Superior temporal gyrus (tissue), 1 donor: ENCODE results near the gene LYZL1.
"Not testable (repeated sequence)": the region's sequence is repeated elsewhere in the genome, so short reads cannot be mapped to it uniquely, and the experiment has no call there.

Source experiments
- DNase-seq: peaks from one replicate; pipeline ENCODE4 v3.0.0-alpha.2; 2016; ENCODE audit errors: extremely low spot score

The LYZL1 gene

GRCh38 chr10:29288906-29289305 is at the start of gene LYZL1:
Gene LYZL1, plus strand, starts transcription at chr10:29289070. Its CDS starts 2,798 bp downstream, at chr10:29291868.
- DNase-seq = not testable (repeated sequence)

- DNase-seq = no peak
Measured at GRCh38 chr10:29239569-29240472, 49.0 kb upstream of the LYZL1 start.

- DNase-seq = no peak
Measured at GRCh38 chr10:29240986-29241660, 47.7 kb upstream of the LYZL1 start.

DNA sequence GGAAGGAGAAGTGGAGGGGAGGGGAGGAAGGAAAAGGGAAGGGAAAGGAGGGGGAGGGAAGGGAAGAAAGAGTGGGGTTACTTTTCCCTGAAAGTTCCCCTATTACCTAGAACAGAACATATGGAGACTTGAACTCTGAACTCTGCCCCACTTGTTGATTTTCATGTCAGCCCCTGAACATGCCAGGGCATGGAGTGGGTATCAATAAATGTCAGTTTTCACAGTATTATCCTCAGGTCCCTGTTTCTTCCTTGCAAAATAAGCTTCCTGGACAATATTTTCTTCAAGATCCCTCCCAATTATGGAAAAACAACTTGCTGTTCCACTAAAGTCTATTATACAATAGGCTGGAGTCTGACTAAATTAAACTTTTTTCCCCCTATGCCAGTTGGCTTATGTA is 46.9 kb upstream of the LYZL1 start:
- DNase-seq = no peak

- DNase-seq = no peak
Measured at GRCh38 chr10:29243066-29243465, 45.8 kb upstream of the LYZL1 start.

DNA sequence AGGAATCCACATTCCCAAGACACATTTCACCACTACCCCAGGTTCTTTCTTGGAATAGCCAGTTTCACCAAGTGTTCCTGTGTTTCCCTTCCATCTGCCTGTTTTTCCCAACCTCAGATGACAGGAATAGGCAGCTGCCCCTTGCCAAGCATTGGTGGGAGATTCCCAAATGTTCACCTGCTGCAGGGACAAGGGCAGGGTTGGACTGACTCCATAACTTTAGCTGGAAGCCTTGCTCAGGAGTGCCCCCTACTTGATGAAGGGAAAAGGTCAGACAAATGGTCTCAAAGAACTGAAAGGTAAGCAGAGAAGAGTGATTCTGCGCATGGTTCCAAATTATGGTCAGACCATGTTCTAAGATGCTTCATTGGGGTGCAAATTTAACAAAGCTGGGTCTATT is 45.1 kb upstream of the LYZL1 start:
- DNase-seq = no peak

GRCh38 chr10:29244978-29245377 is 43.9 kb upstream of the LYZL1 start:
- DNase-seq = no peak

GRCh38 chr10:29245476-29245875 is 43.4 kb upstream of the LYZL1 start:
- peak; percentile 83 for DNase-seq

DNA sequence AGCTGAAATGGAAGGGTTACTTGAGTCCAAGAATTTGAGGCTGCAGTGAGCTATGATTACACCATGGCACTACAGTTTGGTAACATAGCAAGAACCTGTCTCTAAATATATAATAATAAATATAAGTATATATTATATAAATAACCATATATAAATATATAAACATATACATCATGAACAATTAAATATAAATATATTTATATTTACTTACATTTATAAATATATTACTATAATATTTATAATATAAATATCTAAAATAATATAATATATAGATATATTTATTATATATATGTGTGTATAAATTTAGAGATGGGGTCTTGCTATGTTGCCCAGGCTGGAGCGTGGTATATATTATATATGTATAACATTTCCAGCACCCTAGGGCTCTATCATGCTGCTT is 42.4 kb upstream of the LYZL1 start:
- no peak for DNase-seq

GRCh38 chr10:29248158-29248557 is 40.7 kb upstream of the LYZL1 start:
- no peak for DNase-seq

DNA sequence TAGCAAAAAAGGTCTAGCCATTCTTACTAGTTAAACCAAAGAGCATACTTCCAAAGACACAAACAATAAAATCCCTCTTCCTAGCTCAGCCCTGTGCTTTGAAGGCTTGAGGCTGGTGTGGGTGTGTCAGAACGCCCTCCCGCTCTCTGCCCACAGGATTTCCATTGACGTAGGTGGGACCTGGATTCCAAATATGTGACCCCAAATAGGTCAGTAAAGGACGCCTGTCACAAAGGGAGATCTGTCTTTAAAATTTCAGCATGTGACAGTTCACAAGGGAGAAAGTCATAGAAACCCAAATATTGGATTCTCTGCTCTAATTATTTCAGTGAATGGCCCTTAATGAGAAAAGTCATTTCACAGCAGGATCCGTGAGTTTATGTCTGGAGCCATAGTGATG is 39.9 kb upstream of the LYZL1 start:
- no peak for DNase-seq

DNA sequence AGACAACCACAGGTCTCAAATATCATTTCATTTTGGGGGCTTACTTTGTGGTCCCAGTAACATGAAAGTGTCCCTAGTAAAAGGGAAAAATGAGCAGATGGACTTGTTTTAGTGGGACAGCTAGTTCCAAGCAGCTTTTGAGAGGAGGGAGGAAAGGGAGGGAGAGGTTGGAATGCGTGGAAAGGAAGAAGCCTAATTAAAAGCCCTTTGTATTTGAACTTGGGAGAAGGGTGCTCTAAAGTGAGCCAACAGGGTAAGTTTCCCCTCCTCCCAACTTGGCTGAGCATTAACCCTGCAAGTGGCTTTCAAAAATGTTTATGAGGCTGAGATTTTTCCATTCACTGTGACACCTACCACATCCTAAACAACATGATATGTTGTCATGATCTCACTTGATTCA is 38.8 kb upstream of the LYZL1 start:
- no peak for DNase-seq

GRCh38 chr10:29252811-29253689 is 35.8 kb upstream of the LYZL1 start:
- DNase-seq = no peak

GRCh38 chr10:29253690-29254029 is 35.2 kb upstream of the LYZL1 start:
- no peak for DNase-seq

GRCh38 chr10:29254123-29255046 is 34.5 kb upstream of the LYZL1 start:
- no peak for DNase-seq

GRCh38 chr10:29255104-29255503 is 33.8 kb upstream of the LYZL1 start:
- no peak for DNase-seq

GRCh38 chr10:29256019-29256418 is 32.9 kb upstream of the LYZL1 start:
- no peak for DNase-seq

DNA sequence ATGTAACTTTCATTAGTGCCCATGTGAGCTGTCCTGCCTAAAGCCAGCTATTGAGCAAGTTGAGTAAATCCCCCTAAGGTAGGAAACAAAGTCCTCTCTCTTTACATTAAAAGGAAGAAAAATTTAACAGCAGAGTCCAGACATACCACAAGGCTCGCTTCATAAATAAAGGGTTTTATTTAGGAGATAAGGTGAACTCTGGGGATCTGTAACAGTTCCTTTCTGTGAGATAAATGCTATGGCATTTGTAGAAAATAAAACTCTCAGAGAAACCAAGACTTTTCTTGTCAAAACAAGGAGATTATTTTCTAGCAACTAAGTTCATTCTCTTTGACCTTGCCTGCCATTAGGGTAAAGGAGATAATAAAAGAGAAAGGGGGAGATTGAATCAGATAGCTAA is 32.3 kb upstream of the LYZL1 start:
- DNase-seq = no peak

GRCh38 chr10:29257106-29257783 is 31.6 kb upstream of the LYZL1 start:
- no peak for DNase-seq

DNA sequence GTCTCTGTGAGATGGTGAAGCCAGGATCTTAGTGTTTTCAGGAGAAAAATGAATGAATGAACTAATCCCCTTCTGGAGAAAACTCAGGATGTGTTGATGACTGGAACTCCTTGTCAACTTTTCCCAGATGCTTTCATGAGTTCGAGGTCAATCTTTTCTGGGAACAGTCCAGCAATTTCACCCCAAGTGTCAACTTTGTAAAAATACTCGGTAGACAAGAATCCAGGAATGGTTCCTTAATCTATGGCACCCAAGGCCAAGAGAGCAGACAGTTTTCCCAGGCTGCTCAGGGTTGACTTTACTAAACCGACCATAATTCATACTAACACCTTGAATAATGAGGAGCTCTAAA is 31.1 kb upstream of the LYZL1 start:
- DNase-seq = no peak

DNA sequence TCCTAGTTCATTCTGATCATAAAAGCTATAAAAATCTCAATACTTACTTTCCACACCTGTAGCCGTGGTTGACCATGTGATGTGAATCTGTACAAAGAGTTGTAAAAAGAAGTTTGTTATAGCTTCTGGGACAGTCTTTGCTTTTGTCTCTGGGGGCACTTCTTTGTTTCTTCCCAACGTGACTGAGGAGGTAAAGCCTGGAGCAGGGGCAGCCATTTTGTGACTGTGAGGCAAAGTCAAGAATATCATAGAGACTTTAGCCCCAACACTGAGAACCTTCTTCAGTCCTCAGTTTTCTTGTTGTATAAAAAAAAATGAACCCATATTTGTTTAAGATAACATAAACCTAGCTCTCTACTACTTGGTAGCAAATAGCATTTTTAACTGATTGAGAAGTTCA is 29.4 kb upstream of the LYZL1 start:
- DNase-seq = no peak
